OCI-LY3 (cell line): ENCODE data around the gene LY6G5C.

ENCODE experiments used
- H2AFZ ChIP-seq: fragments of 200-600, 300-600 bp; shearing (Covaris generic); 2 replicates; pipeline ENCODE4 v1.6.0; 2014; ENCODE audit warnings: antibody characterized with exemption, low read depth, low read length
- H3K27ac ChIP-seq: fragments of 200-600, 300-600 bp; sonication (generic); 2 replicates; pipeline ENCODE4 v1.5.1; 2014; ENCODE audit warnings: mild to moderate bottlenecking, low read length, moderate library complexity, mixed read lengths
- H3K27me3 ChIP-seq: fragments of 200-600, 300-600 bp; sonication (generic); 2 replicates; pipeline ENCODE4 v1.6.1; 2014; ENCODE audit warnings: low read depth, low read length, mixed read lengths
- H3K36me3 ChIP-seq: fragments of 200-600, 300-600 bp; sonication (generic); replicated peaks from 2 replicates; pipeline ENCODE3; 2014; ENCODE audit warnings: low read depth, low read length, mixed read lengths
- H3K4me1 ChIP-seq: fragments of 300-600, 200-600 bp; sonication (generic); 2 replicates; pipeline ENCODE4 v1.6.1; 2014; ENCODE audit warnings: low read length, mixed read lengths
- H3K4me2 ChIP-seq: fragments of 200-600, 300-600 bp; sonication (generic); 2 replicates; pipeline ENCODE4 v1.6.1; 2014; ENCODE audit warnings: low read length, mixed read lengths
- H3K4me3 ChIP-seq: fragments of 300-600, 200-600 bp; sonication (generic); 2 replicates; pipeline ENCODE4 v1.5.1; 2014; ENCODE audit warnings: antibody characterized with exemption, mild to moderate bottlenecking, low read length, moderate library complexity
- H3K79me2 ChIP-seq: fragments of 300-600, 200-600 bp; shearing (Covaris generic); 2 replicates; pipeline ENCODE4 v1.6.1; 2014; ENCODE audit warnings: mild to moderate bottlenecking, low read length, mixed read lengths
- H3K9ac ChIP-seq: fragments of 300-600, 200-600 bp; shearing (Covaris generic); 2 replicates; pipeline ENCODE4 v1.6.0; 2014; ENCODE audit warnings: mild to moderate bottlenecking, low read length, moderate library complexity
- H3K9me3 ChIP-seq: fragments of 200-600, 300-600 bp; shearing (Covaris generic); 2 replicates; pipeline ENCODE4 v1.6.1; 2014; ENCODE audit warnings: low read length, mixed read lengths; ENCODE audit not compliant: insufficient read depth
- H4K20me1 ChIP-seq: fragments of 200-600, 300-600 bp; sonication (generic); 2 replicates; pipeline ENCODE4 v1.6.1; 2016; ENCODE audit warnings: low read length, mixed read lengths; ENCODE audit not compliant: insufficient read depth
- EZH2phosphoT487 ChIP-seq: fragments of 200-600 bp; shearing (Covaris generic); IDR thresholded peaks from 2 replicates; pipeline ENCODE4 v1.6.1; 2018; ENCODE audit warnings: antibody characterized with exemption, mixed run types, low read depth
- TF ChIP-seq, protein P1 (sequence below): fragments of 200-600, 300-600 bp; sonication (generic); IDR thresholded peaks from 2 replicates; pipeline ENCODE4 v1.5.1; 2014; ENCODE audit warnings: antibody characterized with exemption, low read length, low read depth

LY6G5C gene

DNA sequence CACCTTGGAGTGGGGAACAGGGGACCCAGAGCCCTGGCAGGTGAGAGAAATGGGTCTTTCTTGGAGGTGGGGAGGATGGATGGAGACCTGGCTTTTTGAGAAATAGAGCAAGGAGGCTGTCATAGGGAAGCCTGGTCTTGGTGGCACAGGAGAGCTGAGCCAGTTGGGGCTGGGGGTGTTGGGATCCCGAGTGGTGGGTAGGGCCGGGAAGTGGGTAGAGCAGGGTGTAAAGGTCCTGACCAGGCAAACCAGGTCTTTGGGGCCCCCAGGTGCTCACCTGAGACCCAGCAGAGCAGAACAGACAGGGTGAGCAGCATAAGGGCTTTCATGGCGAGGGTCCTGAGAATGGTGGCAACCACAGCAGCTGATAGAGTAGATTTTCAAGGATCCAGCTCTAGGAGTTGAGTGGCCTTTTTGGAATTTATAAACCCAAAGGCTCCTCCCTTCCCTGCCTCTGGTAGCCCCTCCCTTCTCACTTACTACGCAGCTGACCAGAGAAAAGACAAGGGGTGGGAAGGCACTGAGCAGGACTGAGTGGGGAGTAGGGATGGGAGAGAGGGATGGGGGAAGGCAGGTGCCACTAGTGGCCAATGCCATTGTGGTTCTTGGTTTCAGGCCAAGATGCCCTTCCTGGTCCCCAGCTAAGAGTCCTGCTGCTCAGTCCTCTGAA is 40.6 kb upstream of the LY6G5C start, which contains the start of gene LY6G6C:
LY6G6C (minus strand) TSS at position 396 of the 670 bp plus-strand sequence; CDS start at position 329, 67 bp downstream.
- Histone ChIP-seq H2AFZ (no peak within 1 kb of the TSS), H3K27ac (no peak within 1 kb of the TSS), H3K4me3 (no peak within 1 kb of the TSS), H3K79me2 (no peaks in the 10 kb centered on the region), H3K4me1 (no peaks in the 10 kb centered on the region), H3K9ac (no peak within 1 kb of the TSS), H3K36me3 (peaks cover 6% of the 10 kb centered on the region), H3K9me3 (no peaks in the 10 kb centered on the region), H4K20me1 (no peaks in the 10 kb centered on the region), H3K27me3 (no peaks in the 10 kb centered on the region), H3K4me2 (no peak within 1 kb of the TSS)
- TF ChIP-seq EZH2phosphoT487, result no peak
- TF ChIP-seq, protein P1, sequence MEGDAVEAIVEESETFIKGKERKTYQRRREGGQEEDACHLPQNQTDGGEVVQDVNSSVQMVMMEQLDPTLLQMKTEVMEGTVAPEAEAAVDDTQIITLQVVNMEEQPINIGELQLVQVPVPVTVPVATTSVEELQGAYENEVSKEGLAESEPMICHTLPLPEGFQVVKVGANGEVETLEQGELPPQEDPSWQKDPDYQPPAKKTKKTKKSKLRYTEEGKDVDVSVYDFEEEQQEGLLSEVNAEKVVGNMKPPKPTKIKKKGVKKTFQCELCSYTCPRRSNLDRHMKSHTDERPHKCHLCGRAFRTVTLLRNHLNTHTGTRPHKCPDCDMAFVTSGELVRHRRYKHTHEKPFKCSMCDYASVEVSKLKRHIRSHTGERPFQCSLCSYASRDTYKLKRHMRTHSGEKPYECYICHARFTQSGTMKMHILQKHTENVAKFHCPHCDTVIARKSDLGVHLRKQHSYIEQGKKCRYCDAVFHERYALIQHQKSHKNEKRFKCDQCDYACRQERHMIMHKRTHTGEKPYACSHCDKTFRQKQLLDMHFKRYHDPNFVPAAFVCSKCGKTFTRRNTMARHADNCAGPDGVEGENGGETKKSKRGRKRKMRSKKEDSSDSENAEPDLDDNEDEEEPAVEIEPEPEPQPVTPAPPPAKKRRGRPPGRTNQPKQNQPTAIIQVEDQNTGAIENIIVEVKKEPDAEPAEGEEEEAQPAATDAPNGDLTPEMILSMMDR, result no peak

DNA sequence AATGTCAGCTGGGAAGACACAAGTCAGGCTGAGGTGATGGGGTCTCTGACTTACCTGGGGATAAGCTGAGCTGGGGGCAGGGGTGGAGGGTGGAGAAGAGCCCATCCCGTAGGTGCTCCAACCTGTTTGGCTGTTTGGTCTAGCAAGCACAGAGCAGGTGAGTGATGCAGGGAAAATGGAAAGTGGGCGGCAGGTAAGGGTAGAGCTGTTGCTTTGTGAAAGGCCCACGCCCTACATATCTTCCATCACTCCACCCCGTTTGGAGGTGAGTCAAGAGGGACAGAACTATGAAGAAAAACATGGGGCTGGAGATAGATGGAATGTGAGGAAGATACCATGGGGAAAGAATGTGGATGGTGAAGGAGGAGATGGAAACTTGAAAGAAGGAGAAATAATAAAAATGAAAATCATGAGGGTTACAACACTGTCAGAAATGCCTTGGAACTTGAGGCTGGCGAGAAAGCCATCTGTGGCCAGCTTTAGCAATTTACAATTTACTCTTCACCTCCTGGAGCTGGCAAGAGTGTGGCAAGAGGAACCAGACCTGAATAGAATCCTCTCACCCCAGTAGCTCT is 39.4 kb upstream of the LY6G5C start:
- Histone ChIP-seq H3K9ac (no peak overlapping the region), H3K27me3 (no peaks in the 10 kb centered on the region), H3K36me3 (no peaks in the 10 kb centered on the region), H3K9me3 (no peaks in the 10 kb centered on the region), H2AFZ (no peak overlapping the region), H3K4me1 (no peaks in the 10 kb centered on the region), H3K4me2 (no peak overlapping the region), H3K4me3 (no peak overlapping the region), H3K27ac (no peak overlapping the region), H3K79me2 (no peaks in the 10 kb centered on the region), H4K20me1 (no peaks in the 10 kb centered on the region)
- TF ChIP-seq EZH2phosphoT487, result no peak
- TF ChIP-seq, protein P1, result no peak

DNA sequence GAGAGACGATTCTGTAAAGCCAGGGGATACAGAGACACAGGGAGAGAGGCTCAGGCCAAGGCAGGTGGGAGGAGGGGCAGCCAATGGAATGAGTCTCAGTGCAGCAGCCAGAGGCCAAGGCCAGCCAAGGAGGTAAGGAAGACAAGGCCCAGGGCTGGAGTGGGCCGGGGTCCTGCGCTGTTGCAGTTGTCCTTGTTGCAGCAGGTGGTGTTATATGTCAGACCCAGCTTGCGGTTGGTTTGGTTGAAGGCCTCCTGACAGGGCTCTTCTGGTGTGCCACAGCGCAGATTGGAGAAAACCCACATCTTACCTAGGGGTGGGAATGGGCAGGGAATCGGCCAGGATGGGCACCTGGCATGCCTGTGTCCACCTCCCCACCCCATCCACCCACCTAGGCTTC is 38.1 kb upstream of the LY6G5C start:
- no peak overlapping the region for H2AFZ ChIP-seq
- TF ChIP-seq, protein P1, result no peak
- no peak for TF ChIP-seq EZH2phosphoT487
- H3K36me3 ChIP-seq, result no peaks in the 10 kb centered on the region
- H3K79me2 ChIP-seq, result no peaks in the 10 kb centered on the region
- H3K9me3 ChIP-seq, result no peaks in the 10 kb centered on the region
- H3K4me2 ChIP-seq, result no peak overlapping the region
- no peaks in the 10 kb centered on the region for H3K4me1 ChIP-seq
- H3K27me3 ChIP-seq, result no peaks in the 10 kb centered on the region
- H4K20me1 ChIP-seq, result no peaks in the 10 kb centered on the region
- H3K9ac ChIP-seq, result no peak overlapping the region
- no peak overlapping the region for H3K27ac ChIP-seq
- no peak overlapping the region for H3K4me3 ChIP-seq

DNA sequence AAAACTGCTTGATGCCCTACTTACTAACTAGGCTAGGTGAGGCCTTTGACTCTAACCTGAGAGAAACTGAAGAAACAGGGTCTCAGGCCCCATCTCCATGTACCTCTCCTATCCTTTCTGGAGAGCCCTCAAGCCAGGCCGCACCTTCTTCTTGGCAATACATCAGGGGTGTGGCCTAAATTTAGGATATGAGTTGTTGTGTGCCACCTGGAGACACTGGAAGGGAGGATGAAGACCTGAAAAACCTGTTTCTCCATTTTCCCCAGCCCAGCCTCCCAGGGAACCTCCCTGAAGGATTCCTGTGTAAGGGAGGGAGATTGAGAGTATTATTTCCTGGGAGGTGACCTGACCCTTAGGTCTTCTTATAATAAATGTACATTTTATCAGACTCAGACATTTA is 37.4 kb upstream of the LY6G5C start:
- Histone ChIP-seq H3K36me3 (no peaks in the 10 kb centered on the region), H3K4me1 (no peaks in the 10 kb centered on the region), H4K20me1 (no peaks in the 10 kb centered on the region), H3K9me3 (no peaks in the 10 kb centered on the region), H3K27me3 (no peaks in the 10 kb centered on the region), H3K27ac (no peak overlapping the region), H3K9ac (no peak overlapping the region), H3K4me2 (no peak overlapping the region), H3K79me2 (no peaks in the 10 kb centered on the region), H3K4me3 (no peak overlapping the region), H2AFZ (no peak overlapping the region)
- TF ChIP-seq, protein P1, result no peak
- no peak for TF ChIP-seq EZH2phosphoT487
